ENCODE measurements around the gene PLB1.

PLB1 gene

GRCh38 chr2:28600181-28600580, 104.3 kb downstream of the PLB1 start:
- Histone ChIP-seq H3K27ac (peak overlapping the region in 1 of 2 donors; percentile 90), H3K4me3 (no peak overlapping the region), H3K36me3 (no peaks in the 10 kb centered on the region), H3K9me3 (no peaks in the 10 kb centered on the region), H3K4me1 (peaks cover 0 to 39% (median 22%) of the 10 kb centered on the region in 4 donors), H3K27me3 (no peaks in the 10 kb centered on the region)
- TF ChIP-seq CTCF (IDR thresholded peaks at IDR 0.05) = no peak
- no peak for DNase-seq
- intact Hi-C loops (cut with DNase I; ENCODE audit: low total_unique reads) = loop anchor here (2.0 kb wide), 1 partner anchor 75 kb away; no protein-coding TSS in a partner anchor

GRCh38 chr2:28601616-28602015, 105.8 kb downstream of the PLB1 start:
- DNase-seq = no peak
- Histone ChIP-seq H3K4me1 (peaks cover 0 to 29% (median 19%) of the 10 kb centered on the region in 4 donors), H3K9me3 (no peaks in the 10 kb centered on the region), H3K27ac (no peak overlapping the region), H3K27me3 (no peaks in the 10 kb centered on the region), H3K36me3 (no peaks in the 10 kb centered on the region), H3K4me3 (peak overlapping the region; percentile 14 to 23)
- TF ChIP-seq CTCF (IDR thresholded peaks at IDR 0.05) = no peak
- intact Hi-C loops (cut with DNase I; ENCODE audit: low total_unique reads) = loop anchor here (2.0 kb wide), 1 partner anchor 73 kb away; no protein-coding TSS in a partner anchor

- H3K4me1 ChIP-seq = peaks cover 0 to 30% (median 24%) of the 10 kb centered on the region in 4 donors
- no peaks in the 10 kb centered on the region for H3K36me3 ChIP-seq
- TF ChIP-seq CTCF (IDR thresholded peaks at IDR 0.05) = no peak
- H3K27ac ChIP-seq = peak overlapping the region; percentile 6 to 16
- intact Hi-C loops (cut with DNase I; ENCODE audit: low total_unique reads) = no loop called here
- no peaks in the 10 kb centered on the region for H3K27me3 ChIP-seq
- H3K4me3 ChIP-seq = peak overlapping the region; percentile 14 to 23
- DNase-seq = no peak
- no peaks in the 10 kb centered on the region for H3K9me3 ChIP-seq
Measured at GRCh38 chr2:28602136-28602660, 106.3 kb downstream of the PLB1 start.

- no peaks in the 10 kb centered on the region for H3K9me3 ChIP-seq
- no peaks in the 10 kb centered on the region for H3K36me3 ChIP-seq
- no peaks in the 10 kb centered on the region for H3K27me3 ChIP-seq
- H3K4me1 ChIP-seq = peaks cover 0 to 35% (median 26%) of the 10 kb centered on the region in 4 donors
- no peak for DNase-seq
- peak overlapping the region in 1 of 2 donors; percentile 6 for H3K27ac ChIP-seq
- intact Hi-C loops (cut with DNase I; ENCODE audit: low total_unique reads) = no loop called here
- no peak overlapping the region for H3K4me3 ChIP-seq
- TF ChIP-seq CTCF (IDR thresholded peaks at IDR 0.05) = no peak
Measured at GRCh38 chr2:28602751-28603639, 107.1 kb downstream of the PLB1 start.

GRCh38 chr2:28603821-28604220, 108.0 kb downstream of the PLB1 start:
- H3K4me1 ChIP-seq = peaks cover 0 to 38% (median 21%) of the 10 kb centered on the region in 4 donors
- H3K4me3 ChIP-seq = no peak overlapping the region
- H3K27ac ChIP-seq = no peak overlapping the region
- no peaks in the 10 kb centered on the region for H3K9me3 ChIP-seq
- intact Hi-C loops (cut with DNase I; ENCODE audit: low total_unique reads) = no loop called here
- no peaks in the 10 kb centered on the region for H3K36me3 ChIP-seq
- TF ChIP-seq CTCF (IDR thresholded peaks at IDR 0.05) = no peak
- no peaks in the 10 kb centered on the region for H3K27me3 ChIP-seq
- no peak for DNase-seq

Measured in tibial artery (tissue), 4 donors.